Endothelial cell of umbilical vein (primary cell): ENCODE results near the gene TMEM108. TPM values are rescaled to one million over a fixed set of nuclear protein-coding genes. Genes with fewer than 3 reads are reported as not detected.

Experiments used
- BruUV-seq: library from RNA; stranded (reverse); fragments of 400-500 nt; replicated peaks from 2 replicates; lab custom pipeline; 2021; lab: Mats Ljungman, UMichigan
- CTCF ChIA-PET: fragments of 300-600, 350-600 bp; sonication (Branson Sonifier 250); formaldehyde crosslinking; loops from one replicate; lab custom pipeline; 2021; ENCODE audit warnings: antibody characterized with exemption, inconsistent platforms; lab: Charles Lee
- POLR2A ChIA-PET: fragments of 300-600, 350-600 bp; sonication (Branson Sonifier 250); formaldehyde crosslinking; loops from one replicate; lab custom pipeline; 2021; ENCODE audit warnings: antibody characterized with exemption, inconsistent platforms; lab: Charles Lee
- DNase-seq: peaks from one replicate; pipeline ENCODE4 v3.0.0-alpha.2; 2011; ENCODE audit warnings: low read depth, low spot score
- FAIRE-seq: peaks from 2 replicates; lab custom pipeline; 2011; peaks lifted over from hg19 to GRCh38; lab: Jason Lieb, UNC
- H2AFZ ChIP-seq: 2 replicates; pipeline ENCODE4 v1.6.0; 2012; ENCODE audit warnings: low read depth, low read length, control low read depth, inconsistent platforms
- H3K27ac ChIP-seq: 2 replicates; pipeline ENCODE4 v1.5.1; 2011; ENCODE audit warnings: low read depth, mild to moderate bottlenecking, control low read depth, low read length, moderate library complexity; ENCODE audit not compliant: insufficient read depth
- H3K27me3 ChIP-seq, 2 experiments: 2 replicates each; pipeline versions ENCODE4 v1.6.0 to v1.6.1; 2011; ENCODE audit warnings: low read length in 2 of 2, mixed read lengths in 1 of 2; ENCODE audit not compliant: control insufficient read depth in 2 of 2, insufficient read depth in 2 of 2
- H3K36me3 ChIP-seq, 2 experiments: 2 replicates in 1 of 2; 3 replicates in 1 of 2; pipeline ENCODE4 v1.5.1; 2011; ENCODE audit warnings: low read length in 2 of 2, mild to moderate bottlenecking in 1 of 2, moderate library complexity in 1 of 2; ENCODE audit not compliant: control insufficient read depth in 2 of 2, insufficient read depth in 2 of 2; ENCODE audit errors: extremely low read depth in 1 of 2
- H3K4me1 ChIP-seq: 3 replicates; pipeline ENCODE4 v1.5.1; 2011; ENCODE audit warnings: mild to moderate bottlenecking, low read length; ENCODE audit not compliant: control insufficient read depth, insufficient read depth; ENCODE audit errors: extremely low read depth
- H3K4me2 ChIP-seq: 2 replicates; pipeline ENCODE4 v1.6.1; 2011; ENCODE audit warnings: low read length, control low read depth, mixed read lengths; ENCODE audit not compliant: insufficient read depth
- H3K4me3 ChIP-seq, 3 experiments: fragments of 200-600 bp in 1 of 3; sonication (generic), shearing (Covaris generic) in 1 of 3; replicated peaks in 1 of 3; 2 replicates each; pipeline ENCODE4 v1.5.1; 2011 to 2016; ENCODE audit warnings: control low read depth in 3 of 3, low read length in 3 of 3, mild to moderate bottlenecking in 2 of 3, inconsistent platforms in 1 of 3, low read depth in 1 of 3, moderate library complexity in 1 of 3; ENCODE audit not compliant: insufficient read depth in 1 of 3
- H3K79me2 ChIP-seq: 2 replicates; pipeline ENCODE4 v1.6.0; 2012; ENCODE audit warnings: low read length, inconsistent platforms; ENCODE audit not compliant: control insufficient read depth, insufficient read depth
- H3K9ac ChIP-seq: replicated peaks from 2 replicates; pipeline ENCODE3; 2011; ENCODE audit warnings: low read length, control low read depth; ENCODE audit not compliant: insufficient read depth; ENCODE audit errors: extremely low read depth
- H3K9me1 ChIP-seq: replicated peaks from 3 replicates; pipeline ENCODE4 v1.6.0; 2011; ENCODE audit warnings: mild to moderate bottlenecking, low read length; ENCODE audit not compliant: control insufficient read depth, insufficient read depth; ENCODE audit errors: extremely low read depth
- H3K9me3 ChIP-seq: replicated peaks from 2 replicates; pipeline ENCODE4 v1.5.1; 2012; ENCODE audit warnings: low read length, inconsistent platforms; ENCODE audit not compliant: control insufficient read depth, insufficient read depth
- H4K20me1 ChIP-seq: replicated peaks from 2 replicates; pipeline ENCODE3; 2011; ENCODE audit warnings: mild to moderate bottlenecking, low read length; ENCODE audit not compliant: control insufficient read depth, insufficient read depth; ENCODE audit errors: extremely low read depth
- CTCF ChIP-seq, 2 donors: IDR thresholded peaks; 1 replicate in 1 of 2; 2 replicates in 1 of 2; pipeline ENCODE4 v1.5.1; 2011; ENCODE audit warnings: low read length in 2 of 2, mild to moderate bottlenecking in 2 of 2, moderate library complexity in 2 of 2, control low read depth in 1 of 2, inconsistent platforms in 1 of 2, low read depth in 1 of 2; ENCODE audit not compliant: insufficient read depth in 1 of 2; ENCODE audit errors: extremely low read depth in 1 of 2
- FOS ChIP-seq: IDR thresholded peaks from 2 replicates; pipeline ENCODE4 v1.6.1; 2011; ENCODE audit warnings: mild to moderate bottlenecking, low read length, moderate library complexity, borderline replicate concordance; ENCODE audit not compliant: insufficient read depth
- JUN ChIP-seq: IDR thresholded peaks from 2 replicates; pipeline ENCODE4 v1.6.1; 2011; ENCODE audit warnings: borderline replicate concordance, low read depth; ENCODE audit not compliant: insufficient read length, insufficient read depth
- MAX ChIP-seq: IDR thresholded peaks from 2 replicates; pipeline ENCODE4 v1.6.1; 2011; ENCODE audit not compliant: insufficient read depth, insufficient read length
- POLR2A ChIP-seq: IDR thresholded peaks from 2 replicates; pipeline ENCODE4 v1.6.1; 2012; ENCODE audit warnings: low read depth, mild to moderate bottlenecking, control low read depth, low read length
- POLR2AphosphoS5 ChIP-seq: IDR thresholded peaks from 2 replicates; pipeline ENCODE4 v1.6.1; 2012; ENCODE audit warnings: low read depth, mild to moderate bottlenecking, control low read depth, low read length, moderate library complexity; ENCODE audit not compliant: insufficient read depth
- dilution Hi-C: fragments of 300-500 bp; cut with MboI; formaldehyde crosslinking; loops from one replicate; pipeline ENCODE4 v1.15.0; 2019; ENCODE audit warnings: low sequenced_read_pairs; ENCODE audit not compliant: extremely low pct_ligation_motif_present
- intact Hi-C: fragments of 100-400 bp; cut with micrococcal nuclease; formaldehyde crosslinking; loops from one replicate; pipeline ENCODE4 v1.10.0; 2022
- polyA plus RNA-seq, 4 experiments: library from polyadenylated mRNA; depleted of rRNA in 3 of 4; stranded (reverse) in 3 of 4; unstranded in 1 of 4; fragments of >200 nt; gene quantifications; 2 replicates each; pipeline versions ENCODE4 v1.2.1 to v1.2.3, GENCODE V29; 2011 to 2012; ENCODE audit warnings: missing spikeins in 1 of 4
- total RNA-seq: library from RNA; stranded (reverse); gene quantifications from 2 replicates; pipeline ENCODE4 v1.2.3, GENCODE V29; 2021

Gene TMEM108
- total and polyA plus RNA-seq, 2 donors (not counting 3 experiments of a cell fraction or from before 2014, with no cell fraction given), result 0.40 to 1.1 TPM

- TF ChIP-seq POLR2AphosphoS5 (no peak), MAX (no peak), POLR2A (no peak), CTCF (IDR thresholded peaks at IDR 0.05; ENCODE audit: extremely low read depth in 1 of 2, insufficient read depth in 1 of 2, low read depth in 1 of 2, low read length in 2 of 2) (no peak), FOS (no peak), JUN (no peak)
- no peaks in the 10 kb centered on the region for H3K79me2 ChIP-seq
- POLR2A ChIA-PET, result no interaction called here
- H3K27ac ChIP-seq, result no peak overlapping the region
- H4K20me1 ChIP-seq, result no peaks in the 10 kb centered on the region
- dilution Hi-C loops, result no loop called here
- no peaks in the 10 kb centered on the region for H3K9me1 ChIP-seq
- DNase-seq (no peak), FAIRE-seq (no peak)
- H3K9ac ChIP-seq, result no peak overlapping the region
- CTCF ChIA-PET, result no interaction called here
- no peaks in the 10 kb centered on the region for H3K9me3 ChIP-seq
- H3K27me3 ChIP-seq, result no peaks in the 10 kb centered on the region
- no TSS peak for BruUV-seq
- no peaks in the 10 kb centered on the region for H3K36me3 ChIP-seq
- H3K4me1 ChIP-seq, result no peaks in the 10 kb centered on the region
- H3K4me2 ChIP-seq, result no peak overlapping the region
- H3K4me3 ChIP-seq, result no peak overlapping the region
- intact Hi-C loops, result no loop called here
- no peak overlapping the region for H2AFZ ChIP-seq
These were observed 92.0 kb downstream of the TMEM108 start for GRCh38 chr3:133130168-133130567.

GRCh38 chr3:133135306-133135705 lies 97.1 kb downstream of the TMEM108 start:
- H2AFZ ChIP-seq, result no peak overlapping the region
- H3K9ac ChIP-seq, result no peak overlapping the region
- H3K9me3 ChIP-seq, result no peaks in the 10 kb centered on the region
- ChIA-PET POLR2A (no interaction called here), CTCF (no interaction called here)
- H3K4me1 ChIP-seq, result no peaks in the 10 kb centered on the region
- no peaks in the 10 kb centered on the region for H3K79me2 ChIP-seq
- intact Hi-C loops (no loop called here), dilution Hi-C loops (no loop called here)
- no peaks in the 10 kb centered on the region for H3K36me3 ChIP-seq
- H3K9me1 ChIP-seq, result no peaks in the 10 kb centered on the region
- TF ChIP-seq POLR2A, result no peak
- no peaks in the 10 kb centered on the region for H4K20me1 ChIP-seq
- H3K4me2 ChIP-seq, result no peak overlapping the region
- DNase-seq (no peak), FAIRE-seq (no peak)
- BruUV-seq, result no TSS peak
- H3K27ac ChIP-seq, result no peak overlapping the region
- H3K27me3 ChIP-seq, result no peaks in the 10 kb centered on the region
- no peak overlapping the region for H3K4me3 ChIP-seq
